Mesenchymal stem cell (in vitro differentiated cells and primary cell): ENCODE results near the gene CBL.

Experiments used
- DNase-seq: peaks from one replicate; pipeline ENCODE4 v3.0.0-alpha.2; 2013
- H2AFZ ChIP-seq: one replicate; pipeline ENCODE4 v1.6.1; 2013; ENCODE audit warnings: low read depth, mild to moderate bottlenecking, control low read depth, inconsistent platforms, low read length, moderate library complexity
- H2AK5ac ChIP-seq: 2 replicates; pipeline ENCODE4 v1.6.1; 2013; ENCODE audit warnings: low read length, moderate library complexity, mild to moderate bottlenecking, inconsistent platforms; ENCODE audit not compliant: severe bottlenecking
- H2BK120ac ChIP-seq: one replicate; pipeline ENCODE4 v1.6.1; 2013; ENCODE audit warnings: low read depth, mild to moderate bottlenecking, inconsistent platforms, low read length, moderate library complexity
- H2BK12ac ChIP-seq, 2 experiments: one replicate each; pipeline ENCODE4 v1.6.1; 2013; ENCODE audit warnings: inconsistent platforms in 2 of 2, low read length in 2 of 2, mild to moderate bottlenecking in 2 of 2, moderate library complexity in 2 of 2, control low read depth in 1 of 2
- H2BK15ac ChIP-seq: one replicate; pipeline ENCODE4 v1.6.1; 2013; ENCODE audit warnings: mild to moderate bottlenecking, low read depth, inconsistent platforms; ENCODE audit not compliant: poor library complexity, severe bottlenecking
- H2BK5ac ChIP-seq: 2 replicates; pipeline ENCODE4 v1.6.1; 2013; ENCODE audit warnings: low read depth, mild to moderate bottlenecking, low read length, control low read depth, inconsistent platforms; ENCODE audit not compliant: poor library complexity, severe bottlenecking
- H3K14ac ChIP-seq, 2 experiments: one replicate each; pipeline ENCODE4 v1.6.1; 2013; ENCODE audit warnings: inconsistent platforms in 2 of 2, low read length in 2 of 2, control low read depth in 1 of 2, mild to moderate bottlenecking in 1 of 2, moderate library complexity in 1 of 2
- H3K18ac ChIP-seq, 2 experiments: one replicate each; pipeline ENCODE4 v1.6.1; 2013; ENCODE audit warnings: inconsistent platforms in 2 of 2, low read length in 2 of 2, control low read depth in 1 of 2, low read depth in 1 of 2, mild to moderate bottlenecking in 1 of 2
- H3K23ac ChIP-seq, 2 experiments: one replicate each; pipeline ENCODE4 v1.6.1; 2013; ENCODE audit warnings: inconsistent platforms in 2 of 2, low read length in 2 of 2, mild to moderate bottlenecking in 2 of 2, moderate library complexity in 2 of 2, control low read depth in 1 of 2
- H3K27ac ChIP-seq: 2 replicates; pipeline ENCODE4 v1.5.1; 2013; ENCODE audit warnings: mild to moderate bottlenecking, moderate library complexity, low read length, control low read depth, inconsistent platforms; ENCODE audit not compliant: poor library complexity, severe bottlenecking
- H3K27me3 ChIP-seq, 2 experiments: 2 replicates each; pipeline versions ENCODE4 v1.6.1 to v1.7.0; 2013; ENCODE audit warnings: low read length in 2 of 2, mild to moderate bottlenecking in 2 of 2, moderate library complexity in 2 of 2, control low read depth in 1 of 2, inconsistent platforms in 1 of 2; ENCODE audit not compliant: control insufficient read depth in 1 of 2, insufficient read depth in 1 of 2
- H3K36me3 ChIP-seq, 2 experiments: 2 replicates each; pipeline versions ENCODE4 v1.6.1 to v1.7.0; 2013; ENCODE audit warnings: low read length in 2 of 2, control low read depth in 1 of 2, inconsistent platforms in 1 of 2, low read depth in 1 of 2, mild to moderate bottlenecking in 1 of 2; ENCODE audit not compliant: insufficient read depth in 2 of 2, control insufficient read depth in 1 of 2
- H3K4ac ChIP-seq, 2 experiments: one replicate each; pipeline ENCODE4 v1.6.1; 2013; ENCODE audit warnings: inconsistent platforms in 2 of 2, low read length in 2 of 2, mild to moderate bottlenecking in 2 of 2, moderate library complexity in 2 of 2, control low read depth in 1 of 2, low read depth in 1 of 2
- H3K4me1 ChIP-seq: 2 replicates; pipeline ENCODE4 v1.6.1; 2013; ENCODE audit warnings: low read depth, low read length, control low read depth; ENCODE audit not compliant: control insufficient read depth, insufficient read depth
- H3K4me2 ChIP-seq: 2 replicates; pipeline ENCODE4 v1.6.1; 2013; ENCODE audit warnings: low read length, mild to moderate bottlenecking, inconsistent platforms; ENCODE audit not compliant: poor library complexity, severe bottlenecking
- H3K4me3 ChIP-seq, 2 experiments: 2 replicates each; pipeline versions ENCODE4 v1.5.1 to v1.7.0; 2013; ENCODE audit warnings: low read length in 2 of 2, mild to moderate bottlenecking in 2 of 2, control low read depth in 1 of 2, low read depth in 1 of 2; ENCODE audit not compliant: insufficient read depth in 1 of 2
- H3K79me1 ChIP-seq: replicated peaks from 2 replicates; pipeline ENCODE4 v1.6.1; 2013; ENCODE audit warnings: mild to moderate bottlenecking, control low read depth, low read length, inconsistent platforms; ENCODE audit not compliant: poor library complexity, severe bottlenecking
- H3K9ac ChIP-seq: 2 replicates; pipeline ENCODE4 v1.7.0; 2013; ENCODE audit warnings: mild to moderate bottlenecking, low read length, moderate library complexity
- H3K9me3 ChIP-seq: 2 replicates; pipeline ENCODE4 v1.7.0; 2013; ENCODE audit warnings: mild to moderate bottlenecking, low read length; ENCODE audit not compliant: control insufficient read depth
- H4K8ac ChIP-seq: one replicate; pipeline ENCODE4 v1.6.1; 2013; ENCODE audit warnings: inconsistent platforms, mild to moderate bottlenecking, low read length, moderate library complexity
- H4K91ac ChIP-seq: one replicate; pipeline ENCODE4 v1.6.1; 2013; ENCODE audit warnings: mild to moderate bottlenecking, low read length, inconsistent platforms
- WGBS: methylation state at CpG from one replicate; pipeline ENCODE4 v1.1.7; 2013; ENCODE audit warnings: mixed read lengths; 5-methylcytosine and 5-hydroxymethylcytosine counted together

Gene CBL

DNA sequence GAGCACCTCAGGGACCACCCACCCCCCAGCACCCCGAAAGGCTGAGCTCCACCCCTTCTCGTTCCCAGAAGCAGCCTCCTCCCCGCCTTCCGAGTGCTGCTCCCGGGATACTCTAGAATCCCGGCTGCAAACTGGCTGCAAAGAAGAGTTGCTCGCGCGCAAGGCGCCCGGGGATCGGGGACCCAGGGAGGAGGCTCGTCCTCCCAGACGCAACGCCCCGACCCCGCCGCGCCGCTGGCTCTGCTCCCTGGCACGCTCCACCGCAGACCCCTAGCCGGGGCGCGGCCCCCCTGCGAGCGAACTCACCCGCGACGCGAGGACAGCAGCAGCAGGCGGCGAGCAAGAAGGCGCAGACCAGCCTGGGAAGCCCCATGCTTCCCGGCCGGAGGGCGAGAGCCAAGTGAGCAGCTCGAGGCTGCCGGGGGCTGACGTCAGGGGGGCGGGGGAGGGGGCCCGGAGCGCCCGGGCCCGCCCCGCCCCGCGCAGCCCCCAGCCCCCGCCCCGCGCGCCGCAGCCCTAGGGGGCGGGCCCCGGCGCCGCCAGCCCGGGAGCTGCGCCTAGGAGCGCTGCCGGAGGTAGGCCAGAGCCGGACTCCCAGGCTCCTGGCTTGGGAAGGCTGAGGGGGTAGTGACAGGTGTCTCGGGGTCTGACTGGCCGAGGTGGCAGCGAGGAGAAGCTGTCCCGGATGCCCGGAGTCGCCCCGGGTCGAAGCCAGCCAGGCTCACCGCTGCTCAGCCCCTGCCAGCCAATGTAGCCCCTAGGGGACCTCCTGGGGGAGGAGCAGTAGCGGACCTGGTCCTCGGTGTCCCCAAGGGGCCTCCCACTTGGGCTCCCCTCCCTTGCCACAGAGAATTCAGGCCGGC lies 110.8 kb downstream of the CBL start, which contains the start of gene MCAM:
TSS of gene MCAM (minus strand) at position 402 of the 863 bp plus-strand sequence. CDS start at position 373, 29 bp downstream.
- Histone ChIP-seq H3K4me2 (peak within 1 kb of the TSS; percentile 64), H2BK15ac (no peak within 1 kb of the TSS), H3K4me3 (peak within 1 kb of the TSS; percentile 49 to 77), H4K91ac (peak within 1 kb of the TSS; percentile 22), H3K23ac (peak within 1 kb of the TSS in 1 of 2 experiments; percentile 79), H3K4ac (peak within 1 kb of the TSS in 1 of 2 experiments; percentile 47), H2BK12ac (peak within 1 kb of the TSS in 1 of 2 experiments; percentile 58), H2BK120ac (no peak within 1 kb of the TSS), H3K9me3 (no peaks in the 10 kb centered on the region), H3K18ac (peak within 1 kb of the TSS; percentile 54 to 79), H3K27ac (no peak within 1 kb of the TSS), H2AFZ (peak within 1 kb of the TSS; percentile 55), H4K8ac (peak within 1 kb of the TSS; percentile 12), H3K9ac (no peak within 1 kb of the TSS), H3K36me3 (peaks cover 0 to 22% of the 10 kb centered on the region in 2 experiments), H3K79me1 (peaks cover 16% of the 10 kb centered on the region), H3K27me3 (peaks cover 0 to 50% of the 10 kb centered on the region in 2 experiments), H2BK5ac (no peak within 1 kb of the TSS), H3K14ac (peak within 1 kb of the TSS in 1 of 2 experiments; percentile 63), H3K4me1 (peaks cover 51% of the 10 kb centered on the region), H2AK5ac (peak within 1 kb of the TSS; percentile 23)
- DNase-seq, result peak; percentile 71
- WGBS, result 2% methylated on average over 52 of the region's 74 CpGs

DNA sequence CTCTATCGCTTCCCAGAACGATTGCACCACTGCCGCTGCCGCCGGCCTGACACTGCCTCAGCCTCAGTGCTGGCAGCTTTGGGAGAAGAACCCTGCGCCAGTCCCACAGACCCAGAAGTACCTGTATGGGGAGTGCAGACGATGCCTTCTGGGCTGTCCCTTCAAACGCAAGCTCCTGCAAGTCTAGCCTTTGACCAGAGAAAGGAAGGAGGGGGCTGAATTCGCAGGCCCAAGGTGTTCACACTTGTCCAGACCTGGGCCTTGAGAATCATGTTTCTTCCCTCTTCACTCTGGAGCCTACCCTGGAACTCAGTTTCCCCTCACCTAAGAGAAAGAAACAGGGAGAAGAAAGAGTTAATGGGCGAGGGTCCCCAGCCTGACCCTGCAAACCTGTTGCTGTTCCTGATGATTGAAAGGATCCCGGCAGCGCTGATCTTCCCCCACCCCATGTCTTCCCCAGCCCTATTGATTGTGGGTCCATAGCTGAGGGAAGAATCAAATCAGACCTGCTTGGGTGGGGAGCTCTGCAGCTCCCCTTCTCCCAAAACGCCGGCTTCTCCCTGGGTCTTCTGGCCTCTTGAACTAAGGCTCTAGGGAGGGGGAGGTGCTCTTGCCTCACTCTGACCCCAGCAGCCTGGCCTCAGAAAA lies 111.6 kb downstream of the CBL start:
- Histone ChIP-seq H2BK15ac (no peak overlapping the region), H3K4ac (peak overlapping the region in 1 of 2 experiments; percentile 47), H3K18ac (peak overlapping the region in 1 of 2 experiments; percentile 54), H4K8ac (no peak overlapping the region), H3K79me1 (peaks cover 16% of the 10 kb centered on the region), H2BK5ac (no peak overlapping the region), H3K9ac (no peak overlapping the region), H2AFZ (no peak overlapping the region), H2BK12ac (peak overlapping the region in 1 of 2 experiments; percentile 51), H3K4me1 (peaks cover 51% of the 10 kb centered on the region), H3K4me2 (no peak overlapping the region), H3K27ac (no peak overlapping the region), H3K14ac (no peak overlapping the region), H4K91ac (no peak overlapping the region), H3K36me3 (peaks cover 0 to 15% of the 10 kb centered on the region in 2 experiments), H3K23ac (no peak overlapping the region), H3K4me3 (no peak overlapping the region), H2BK120ac (no peak overlapping the region), H2AK5ac (no peak overlapping the region), H3K27me3 (peaks cover 0 to 43% of the 10 kb centered on the region in 2 experiments), H3K9me3 (no peaks in the 10 kb centered on the region)
- WGBS, result 41% methylated on average over 11 of the region's 14 CpGs
- DNase-seq, result no peak

DNA sequence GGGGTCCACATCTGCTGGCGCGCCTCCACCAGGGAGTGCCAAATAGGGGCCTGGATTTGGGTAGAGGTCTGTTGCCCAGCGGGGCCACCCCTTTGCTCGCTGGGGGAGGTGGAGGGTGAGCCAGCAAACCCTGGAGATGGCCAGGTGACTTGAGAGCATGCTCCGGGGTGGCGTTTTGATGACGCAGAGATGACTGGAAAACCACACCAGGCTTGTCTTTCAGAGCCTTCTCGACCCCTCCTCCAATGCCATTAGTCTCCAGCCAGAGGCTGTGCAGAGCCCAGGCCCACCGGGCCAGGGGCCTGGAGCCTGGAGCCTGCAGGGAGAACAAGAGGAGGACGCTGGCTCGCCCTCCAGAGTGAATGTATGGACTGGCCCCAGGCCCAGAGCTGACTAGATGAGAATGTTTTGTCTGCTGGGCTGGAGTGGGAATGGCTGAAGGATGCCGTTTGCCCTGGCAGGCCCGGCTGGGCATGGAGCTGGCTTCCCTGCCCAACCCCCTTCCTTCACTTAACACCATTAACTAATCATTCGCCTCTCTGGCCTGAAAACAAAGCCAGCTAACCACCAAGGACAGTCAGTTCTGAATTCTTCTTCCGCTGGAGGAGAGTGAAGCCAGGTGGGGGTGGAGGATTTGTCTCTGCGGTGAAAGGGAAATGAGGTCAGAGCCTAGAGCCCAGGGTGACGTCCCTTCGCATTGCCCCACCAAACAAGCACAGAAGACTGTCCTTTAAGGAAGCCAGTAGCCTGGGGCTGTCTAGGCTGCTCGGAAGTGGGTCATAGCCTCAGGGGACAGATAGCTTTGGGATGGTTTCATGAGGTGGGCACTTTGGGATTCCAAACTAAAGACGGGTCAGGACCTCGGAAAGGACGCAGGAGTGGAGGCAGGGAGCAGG lies 112.3 kb downstream of the CBL start:
- Histone ChIP-seq H2AFZ (no peak overlapping the region), H2BK120ac (no peak overlapping the region)

More for the DNA sequence above, 112.3 kb downstream of the CBL start:
- no peak overlapping the region for H2BK15ac ChIP-seq
- H3K36me3 ChIP-seq, result peaks cover 0 to 12% of the 10 kb centered on the region in 2 experiments
- H3K4ac ChIP-seq, result peak overlapping the region in 1 of 2 experiments; percentile 5
- peak overlapping the region; percentile 81 for H4K8ac ChIP-seq
- peak overlapping the region in 1 of 2 experiments; percentile 20 for H3K14ac ChIP-seq
- H3K4me3 ChIP-seq, result no peak overlapping the region
- no peaks in the 10 kb centered on the region for H3K9me3 ChIP-seq
- H3K23ac ChIP-seq, result no peak overlapping the region
- peak overlapping the region; percentile 31 for H3K27ac ChIP-seq
- WGBS, result 36% methylated on average over 16 of the region's 22 CpGs
- H4K91ac ChIP-seq, result peak overlapping the region; percentile 83
- peaks cover 0 to 40% of the 10 kb centered on the region in 2 experiments for H3K27me3 ChIP-seq
- H3K4me1 ChIP-seq, result peaks cover 54% of the 10 kb centered on the region
- H2AK5ac ChIP-seq, result peak overlapping the region; percentile 31
- peak overlapping the region in 1 of 2 experiments; percentile 85 for H2BK12ac ChIP-seq
- H3K18ac ChIP-seq, result peak overlapping the region; percentile 59 to 81
- no peak overlapping the region for H3K9ac ChIP-seq
- peak; percentile 91 for DNase-seq
- peaks cover 16% of the 10 kb centered on the region for H3K79me1 ChIP-seq
- H3K4me2 ChIP-seq, result peak overlapping the region; percentile 12
- no peak overlapping the region for H2BK5ac ChIP-seq
